K562 (cell line): ENCODE data around the gene PARD6A. TPM values are rescaled to one million over a fixed set of nuclear protein-coding genes. Genes with fewer than 3 reads are reported as not detected.

Experiments used
- ATAC-seq: fragments of 200-7000 bp; cut with Tn5 transposase; 3 replicates; pipeline ENCODE4 v1.9.1; 2020; ENCODE audit warnings: moderate library complexity
- BruUV-seq: library from RNA; stranded (reverse); fragments of 400-500 nt; replicated peaks from 2 replicates; lab custom pipeline; 2021; lab: Mats Ljungman, UMichigan
- CTCF ChIA-PET: fragments of 300-600 bp; formaldehyde crosslinking; extraction: SDS; loops from one replicate; lab custom pipeline; 2021; ENCODE audit warnings: low intra/inter-chr PET ratio; lab: Yijun Ruan, JAX
- POLR2A ChIA-PET: fragments of 300-600, 350-650 bp; sonication (Branson Sonifier 250); formaldehyde crosslinking; extraction: SDS; loops from one replicate; lab custom pipeline; 2021; ENCODE audit warnings: antibody characterized with exemption, inconsistent platforms; lab: Yijun Ruan, JAX
- DNase-seq, 4 experiments: peaks; one replicate each; pipeline versions ENCODE4 v3.0.0 to v3.0.0-alpha.2; 2011 to 2018; ENCODE audit warnings: low spot score in 3 of 4, mixed read lengths in 3 of 4; ENCODE audit errors: extremely low read depth in 1 of 4
- FAIRE-seq: peaks from 2 replicates; lab custom pipeline; 2011; peaks lifted over from hg19 to GRCh38; lab: Jason Lieb, UNC
- H2AFZ ChIP-seq: 2 replicates; pipeline ENCODE4 v1.6.0; 2011; ENCODE audit warnings: low read depth, low read length, control low read depth, inconsistent platforms
- H3K27ac ChIP-seq: fragments of 200-600 bp; 3 replicates; pipeline ENCODE4 v1.8.0; 2011; ENCODE audit warnings: low read depth, mild to moderate bottlenecking, control low read depth, inconsistent platforms, low read length, moderate library complexity, mixed read lengths; ENCODE audit errors: extremely low read depth
- H3K27me3 ChIP-seq, 2 experiments: fragments of 300-600 bp in 1 of 2; 2 replicates in 1 of 2; 3 replicates in 1 of 2; pipeline versions ENCODE4 v1.6.0 to v1.8.0; 2011; ENCODE audit warnings: inconsistent platforms in 2 of 2, low read length in 2 of 2, mild to moderate bottlenecking in 1 of 2, mixed read lengths in 1 of 2, moderate library complexity in 1 of 2; ENCODE audit not compliant: control insufficient read depth in 2 of 2, insufficient read depth in 2 of 2
- H3K36me3 ChIP-seq: fragments of 300-600 bp; 3 replicates; pipeline ENCODE4 v1.8.0; 2011; ENCODE audit warnings: mild to moderate bottlenecking, low read length, inconsistent platforms; ENCODE audit not compliant: control insufficient read depth, insufficient read depth
- H3K4me1 ChIP-seq, 2 experiments: fragments of 200-600 bp in 1 of 2; replicated peaks in 1 of 2; 2 replicates in 1 of 2; 3 replicates in 1 of 2; pipeline versions ENCODE4 v1.5.1 to v1.8.0; 2011; ENCODE audit warnings: inconsistent platforms in 2 of 2, low read length in 2 of 2, mild to moderate bottlenecking in 1 of 2, mixed read lengths in 1 of 2, moderate library complexity in 1 of 2; ENCODE audit not compliant: control insufficient read depth in 2 of 2, insufficient read depth in 2 of 2
- H3K4me2 ChIP-seq: 2 replicates; pipeline ENCODE4 v1.6.1; 2011; ENCODE audit warnings: low read length, control low read depth, inconsistent platforms, mixed read lengths; ENCODE audit not compliant: insufficient read depth
- H3K4me3 ChIP-seq: fragments of 200-600 bp; sonication (generic), shearing (Covaris generic); 2 replicates; pipeline ENCODE4 v1.5.1; 2016; ENCODE audit warnings: control low read depth, inconsistent platforms
- H3K79me2 ChIP-seq: fragments of 200-600 bp; 3 replicates; pipeline ENCODE4 v1.8.0; 2011; ENCODE audit warnings: low read length, inconsistent platforms; ENCODE audit not compliant: control insufficient read depth, insufficient read depth
- H3K9ac ChIP-seq, 2 experiments: 2 replicates each; pipeline versions ENCODE4 v1.6.0 to v1.6.1; 2011; ENCODE audit warnings: low read depth in 2 of 2, low read length in 2 of 2, control low read depth in 1 of 2, inconsistent platforms in 1 of 2, mild to moderate bottlenecking in 1 of 2, mixed read lengths in 1 of 2; ENCODE audit not compliant: insufficient read depth in 1 of 2
- H3K9me1 ChIP-seq: one replicate; pipeline ENCODE4 v1.6.0; 2011; ENCODE audit warnings: inconsistent platforms, mild to moderate bottlenecking, low read length, moderate library complexity; ENCODE audit not compliant: control insufficient read depth, insufficient read depth
- H3K9me3 ChIP-seq: replicated peaks from 2 replicates; pipeline ENCODE4 v1.5.1; 2011; ENCODE audit warnings: low read depth, low read length, inconsistent platforms; ENCODE audit not compliant: control insufficient read depth, insufficient read depth
- H4K20me1 ChIP-seq: replicated peaks from 2 replicates; pipeline ENCODE4 v1.6.1; 2011; ENCODE audit warnings: low read length, inconsistent platforms, mixed read lengths; ENCODE audit not compliant: control insufficient read depth, insufficient read depth
- ATF6 ChIP-seq: sonication (generic); formaldehyde crosslinking; IDR thresholded peaks from 2 replicates; pipeline ENCODE4 v1.4.0; 2020; ENCODE audit warnings: mild to moderate bottlenecking, missing genetic modification reagents
- JUN ChIP-seq, 2 experiments: sonication (generic) in 1 of 2; formaldehyde crosslinking in 1 of 2; IDR thresholded peaks; 2 replicates each; pipeline versions ENCODE4 v1.6.1 to v1.8.0; 2012 to 2022; ENCODE audit warnings: borderline replicate concordance in 2 of 2, mild to moderate bottlenecking in 2 of 2, improper control_type of control experiment in 1 of 2, low read depth in 1 of 2, low read length in 1 of 2, missing genetic modification reagents in 1 of 2
- MCM2 ChIP-seq: fragments of 450-650 bp; IDR thresholded peaks from 2 replicates; pipeline ENCODE4 v1.6.1; 2017; ENCODE audit warnings: low read depth, mild to moderate bottlenecking
- MCM5 ChIP-seq: fragments of 450-650 bp; IDR thresholded peaks from 2 replicates; pipeline ENCODE4 v1.6.1; 2016; ENCODE audit warnings: low read depth
- MTF1 ChIP-seq: fragments of 250-450 bp; sonication (Bioruptor Pico); IDR thresholded peaks from 2 replicates; pipeline ENCODE4 v1.9.0; 2021; ENCODE audit warnings: moderate library complexity, mild to moderate bottlenecking, inconsistent platforms, borderline replicate concordance
- MXI1 ChIP-seq: IDR thresholded peaks from 2 replicates; pipeline ENCODE4 v1.6.1; 2011; ENCODE audit warnings: low read depth, mild to moderate bottlenecking, improper control_type of control experiment, low read length
- PCBP1 ChIP-seq: fragments of 200-400 bp; formaldehyde crosslinking; IDR thresholded peaks from 2 replicates; pipeline ENCODE4 v1.6.1; 2018; ENCODE audit warnings: mild to moderate bottlenecking, low read depth, low read length; ENCODE audit not compliant: poor library complexity, severe bottlenecking
- SMARCE1 ChIP-seq: fragments of 450-650 bp; IDR thresholded peaks from 2 replicates; pipeline ENCODE4 v1.7.1; 2016; ENCODE audit warnings: mild to moderate bottlenecking
- SPI1 ChIP-seq: IDR thresholded peaks from 2 replicates; pipeline ENCODE4 v1.6.1; 2011; ENCODE audit warnings: low read depth, low read length, control low read depth, borderline replicate concordance
- TBP ChIP-seq: optimal IDR thresholded peaks from 2 replicates; pipeline ENCODE3; 2011; ENCODE audit warnings: low read depth, low read length, improper control_type of control experiment
- TEAD4 ChIP-seq, 2 experiments: sonication (generic) in 1 of 2; formaldehyde crosslinking in 1 of 2; IDR thresholded peaks; 2 replicates each; pipeline versions ENCODE4 v1.6.1 to v1.8.0; 2012 to 2022; ENCODE audit warnings: borderline replicate concordance in 1 of 2, inconsistent platforms in 1 of 2, low read length in 1 of 2, mild to moderate bottlenecking in 1 of 2, missing genetic modification reagents in 1 of 2
- THRA ChIP-seq: fragments of 450-650 bp; IDR thresholded peaks from 2 replicates; pipeline ENCODE4 v1.6.1; 2017; ENCODE audit warnings: mild to moderate bottlenecking, moderate library complexity
- ZNF232 ChIP-seq: sonication (generic); formaldehyde crosslinking; IDR thresholded peaks from 2 replicates; pipeline ENCODE4 v1.8.0; 2022; ENCODE audit warnings: mild to moderate bottlenecking, missing genetic modification reagents
- ZNF24 ChIP-seq: fragments of 450-650 bp; IDR thresholded peaks from 2 replicates; pipeline ENCODE4 v1.6.1; 2016
- ZNF589 ChIP-seq: fragments of 200-800 bp; sonication (Bioruptor generic); IDR thresholded peaks from 2 replicates; pipeline ENCODE4 v1.6.1; 2016; ENCODE audit warnings: low read depth, missing genetic modification characterization, missing compliant biosample characterization
- WGBS: fragments of 100-300 bp; shearing (Covaris generic); methylation state at CpG from one replicate; pipeline ENCODE4 v1.1.6; 2016; ENCODE audit warnings: low coverage, mixed read lengths; ENCODE audit not compliant: insufficient coverage; ENCODE audit errors: missing lambda C conversion rate; 5-methylcytosine and 5-hydroxymethylcytosine counted together
- in situ Hi-C: fragments of 300-500 bp; cut with MboI; formaldehyde crosslinking; loops from 4 replicates; pipeline ENCODE4 v1.15.0; 2018; ENCODE audit warnings: inconsistent platforms, mixed read lengths
- intact Hi-C: fragments of 100-400 bp; cut with micrococcal nuclease; formaldehyde crosslinking; loops from 2 replicates; pipeline ENCODE4 v1.14.2; 2022
- polyA plus RNA-seq, 8 experiments: library from polyadenylated mRNA; depleted of rRNA in 4 of 8; stranded (reverse) in 5 of 8; unstranded in 3 of 8; fragments of >200 nt; fragmentation: Nextera tagmentation in 2 of 8; fragmentation: Illumina TruSeq in 1 of 8; extraction: Ambion mirVana in 2 of 8; extraction: Trizol in 1 of 8; gene quantifications; 2 replicates each; pipeline versions ENCODE4 v1.2.1 to v1.2.3, GENCODE V29; 2011 to 2014; ENCODE audit warnings: inconsistent platforms in 1 of 8, missing spikeins in 1 of 8
- total RNA-seq, 7 experiments: library from RNA; depleted of rRNA in 6 of 7; stranded (reverse); fragments of >200 nt in 6 of 7; fragmentation: Illumina TruSeq in 2 of 7; extraction: Trizol in 2 of 7; gene quantifications; 2 replicates each; pipeline versions ENCODE4 v1.2.1 to v1.2.3, GENCODE V29; 2011 to 2021; ENCODE audit warnings: low replicate concordance in 1 of 7
- TF ChIP-seq, protein P1 (sequence below): sonication (generic); formaldehyde crosslinking; IDR thresholded peaks from 2 replicates; pipeline ENCODE4 v1.8.0; 2022; ENCODE audit warnings: mild to moderate bottlenecking, missing genetic modification reagents

Gene PARD6A
- total and polyA plus RNA-seq, 9 of the 15 experiments (the other 6 are each of a cell fraction or from before 2014, with no cell fraction given) = 0.04 to 2.0 (median 0.44) TPM

- TF ChIP-seq, protein P1, sequence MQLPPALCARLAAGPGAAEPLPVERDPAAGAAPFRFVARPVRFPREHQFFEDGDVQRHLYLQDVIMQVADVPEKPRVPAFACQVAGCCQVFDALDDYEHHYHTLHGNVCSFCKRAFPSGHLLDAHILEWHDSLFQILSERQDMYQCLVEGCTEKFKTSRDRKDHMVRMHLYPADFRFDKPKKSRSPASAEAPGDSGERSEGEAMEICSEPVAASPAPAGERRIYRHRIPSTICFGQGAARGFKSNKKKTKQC = no peak
Measured at GRCh38 chr16:67676939-67677338, 16.2 kb downstream of the PARD6A start (continued).

DNA sequence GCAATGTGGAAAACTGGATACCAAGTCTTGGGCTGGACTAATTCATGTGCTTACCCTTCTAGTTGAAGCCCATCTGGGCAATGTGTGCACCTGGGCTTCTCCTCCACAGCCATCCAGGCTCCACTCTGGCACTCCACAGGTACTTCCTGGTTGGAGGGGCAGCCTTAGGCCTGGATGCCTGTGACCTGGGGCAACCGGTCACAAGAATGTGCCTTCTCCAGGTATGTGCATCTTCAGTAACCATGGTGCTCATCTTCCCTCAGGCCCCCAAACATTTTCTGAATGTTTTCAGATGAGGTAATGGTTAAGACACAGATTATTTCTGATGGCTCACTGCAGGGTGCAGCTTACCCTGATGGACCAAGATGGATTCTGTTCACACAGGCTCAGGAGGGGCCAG lies 17.0 kb downstream of the PARD6A start:
- DNase-seq (no peak), FAIRE-seq (no peak), ATAC-seq (no peak)
- Histone ChIP-seq H3K27me3 (no peaks in the 10 kb centered on the region), H3K9me3 (no peaks in the 10 kb centered on the region), H4K20me1 (0 out of 2 replicates have a peak, but pooled peaks cover 3% of the 10 kb centered on the region), H3K4me3 (no peak overlapping the region), H3K9me1 (peaks cover 2% of the 10 kb centered on the region), H2AFZ (no peak overlapping the region), H3K4me2 (no peak overlapping the region), H3K36me3 (peaks cover 7% of the 10 kb centered on the region; the same call in 1 of the 3 replicates), H3K9ac (no peak overlapping the region), H3K27ac (no peak overlapping the region), H3K79me2 (no peaks in the 10 kb centered on the region), H3K4me1 (peaks cover 0 to 5% of the 10 kb centered on the region in 2 experiments; a peak in 3 of 5 replicates)
- ChIA-PET CTCF (no interaction called here), POLR2A (interaction anchor here (0.6 kb wide), 1 partner anchor 981 kb away, joined by 4 read pairs; no protein-coding TSS in a partner anchor)
- intact Hi-C loops = no loop called here
- BruUV-seq = no TSS peak
- WGBS = 100% methylated on average over 1 of the region's 1 CpG
- in situ Hi-C loops = loop anchor here (10.0 kb wide), 1 partner anchor 367 kb away; no protein-coding TSS in a partner anchor
- TF ChIP-seq MCM5 (no peak), MTF1 (CRISPR knock-in tag) (no peak), ATF6 (CRISPR knock-in tag) (no peak), SPI1 (no peak), ZNF232 (no peak), MCM2 (no peak), TEAD4 (IDR thresholded peaks at IDR 0.05; ENCODE audit: low read length) (no peak), TEAD4 (CRISPR knock-in tag; IDR thresholded peaks at IDR 0.05; ENCODE audit: borderline replicate concordance) (no peak), ZNF589 (CRISPR knock-in tag) (no peak), SMARCE1 (no peak), JUN (IDR thresholded peaks at IDR 0.05; ENCODE audit: borderline replicate concordance, low read depth, low read length) (no peak), JUN (CRISPR knock-in tag; IDR thresholded peaks at IDR 0.05; ENCODE audit: borderline replicate concordance) (no peak), MXI1 (no peak), THRA (no peak), TBP (no peak), PCBP1 (no peak), ZNF24 (no peak)
